SK-N-SH treated with all-trans-retinoic acid at 6 μM for 48 hours (cell line): ENCODE results near the gene ACTN1.

Experiments
- ATAC-seq: fragments of 200-7000 bp; cut with Tn5 transposase; 3 replicates; pipeline ENCODE4 v1.9.1; 2020; ENCODE audit warnings: mild to moderate bottlenecking, moderate library complexity
- ARNTL ChIP-seq: fragments of 450-650 bp; formaldehyde crosslinking; IDR thresholded peaks from 2 replicates; pipeline ENCODE4 v1.5.0; 2020; ENCODE audit warnings: low read depth, mild to moderate bottlenecking, moderate library complexity, borderline replicate concordance
- BACH2 ChIP-seq: fragments of 250-450 bp; sonication (Bioruptor Pico); IDR thresholded peaks from 2 replicates; pipeline ENCODE4 v1.9.0; 2021; ENCODE audit warnings: mild to moderate bottlenecking, borderline replicate concordance
- CSDC2 ChIP-seq: fragments of 250-450 bp; sonication (Bioruptor Pico); IDR thresholded peaks from 2 replicates; pipeline ENCODE4 v1.5.0; 2020; ENCODE audit warnings: mild to moderate bottlenecking, moderate library complexity
- ESRRG ChIP-seq: fragments of 250-450 bp; sonication (Bioruptor Pico); IDR thresholded peaks from 2 replicates; pipeline ENCODE4 v1.6.1; 2021; ENCODE audit warnings: mild to moderate bottlenecking
- GLIS3 ChIP-seq: fragments of 250-450 bp; sonication (Bioruptor Pico); IDR thresholded peaks from 2 replicates; pipeline ENCODE4 v1.5.0; 2020; ENCODE audit warnings: mild to moderate bottlenecking, moderate library complexity
- ISL1 ChIP-seq: fragments of 250-450 bp; sonication (Bioruptor Pico); IDR thresholded peaks from 2 replicates; pipeline ENCODE4 v2.1.2; 2022; ENCODE audit warnings: mild to moderate bottlenecking, moderate library complexity
- OSR1 ChIP-seq: fragments of 250-450 bp; sonication (Bioruptor Pico); IDR thresholded peaks from 2 replicates; pipeline ENCODE4 v1.8.0; 2022; ENCODE audit warnings: moderate library complexity, mild to moderate bottlenecking, inconsistent platforms
- RARB ChIP-seq: fragments of 250-450 bp; sonication (Bioruptor Pico); IDR thresholded peaks from 2 replicates; pipeline ENCODE4 v1.8.0; 2021; ENCODE audit warnings: mild to moderate bottlenecking, moderate library complexity
- SNAI2 ChIP-seq: fragments of 250-450 bp; sonication (Bioruptor Pico); IDR thresholded peaks from 2 replicates; pipeline ENCODE4 v1.5.0; 2020; ENCODE audit warnings: mild to moderate bottlenecking, moderate library complexity
- TCF4 ChIP-seq: fragments of 250-450 bp; sonication (Bioruptor Pico); IDR thresholded peaks from 2 replicates; pipeline ENCODE4 v1.8.0; 2021; ENCODE audit warnings: mild to moderate bottlenecking, moderate library complexity, borderline replicate concordance
- TOX ChIP-seq: fragments of 250-450 bp; sonication (Bioruptor Pico); IDR thresholded peaks from 2 replicates; pipeline ENCODE4 v1.8.0; 2021; ENCODE audit warnings: mild to moderate bottlenecking, moderate library complexity, borderline replicate concordance
- ZC3H10 ChIP-seq: fragments of 250-450 bp; sonication (Bioruptor Pico); IDR thresholded peaks from 2 replicates; pipeline ENCODE4 v1.5.1; 2021; ENCODE audit warnings: mild to moderate bottlenecking, moderate library complexity
- ZFP30 ChIP-seq: fragments of 450-650 bp; formaldehyde crosslinking; IDR thresholded peaks from 2 replicates; pipeline ENCODE4 v1.5.0; 2022; ENCODE audit warnings: mild to moderate bottlenecking, moderate library complexity
- ZNF565 ChIP-seq: fragments of 450-650 bp; formaldehyde crosslinking; conservative IDR thresholded peaks from 2 replicates; pipeline ENCODE4 v1.5.0; 2020; ENCODE audit warnings: low read depth, mild to moderate bottlenecking, moderate library complexity
- ZNF70 ChIP-seq: fragments of 450-650 bp; formaldehyde crosslinking; IDR thresholded peaks from 2 replicates; pipeline ENCODE4 v1.5.0; 2020; ENCODE audit warnings: mild to moderate bottlenecking, moderate library complexity
- ZNF8 ChIP-seq: fragments of 450-650 bp; formaldehyde crosslinking; IDR thresholded peaks from 2 replicates; pipeline ENCODE4 v1.5.0; 2020; ENCODE audit warnings: mild to moderate bottlenecking, moderate library complexity
- TF ChIP-seq, protein P1 (sequence below): fragments of 250-450 bp; sonication (Bioruptor Pico); IDR thresholded peaks from 2 replicates; pipeline ENCODE4 v1.5.0; 2020; ENCODE audit warnings: mild to moderate bottlenecking, moderate library complexity
- TF ChIP-seq, protein P2 (sequence below): fragments of 250-450 bp; sonication (Bioruptor Pico); IDR thresholded peaks from 2 replicates; pipeline ENCODE4 v1.8.0; 2020; ENCODE audit warnings: mild to moderate bottlenecking, moderate library complexity, borderline replicate concordance
- TF ChIP-seq, protein P3 (sequence below): fragments of 250-450 bp; sonication (Bioruptor Pico); IDR thresholded peaks from 2 replicates; pipeline ENCODE4 v1.5.1; 2020; ENCODE audit warnings: low read depth, mild to moderate bottlenecking, moderate library complexity
- TF ChIP-seq, protein P4 (sequence below): fragments of 250-450 bp; sonication (Bioruptor Pico); IDR thresholded peaks from 2 replicates; pipeline ENCODE4 v1.5.1; 2021; ENCODE audit warnings: mild to moderate bottlenecking, moderate library complexity
- TF ChIP-seq, protein P5 (sequence below): fragments of 250-450 bp; sonication (Bioruptor Pico); IDR thresholded peaks from 2 replicates; pipeline ENCODE4 v1.8.0; 2021; ENCODE audit warnings: low read depth, mild to moderate bottlenecking, moderate library complexity, borderline replicate concordance

The ACTN1 gene

DNA sequence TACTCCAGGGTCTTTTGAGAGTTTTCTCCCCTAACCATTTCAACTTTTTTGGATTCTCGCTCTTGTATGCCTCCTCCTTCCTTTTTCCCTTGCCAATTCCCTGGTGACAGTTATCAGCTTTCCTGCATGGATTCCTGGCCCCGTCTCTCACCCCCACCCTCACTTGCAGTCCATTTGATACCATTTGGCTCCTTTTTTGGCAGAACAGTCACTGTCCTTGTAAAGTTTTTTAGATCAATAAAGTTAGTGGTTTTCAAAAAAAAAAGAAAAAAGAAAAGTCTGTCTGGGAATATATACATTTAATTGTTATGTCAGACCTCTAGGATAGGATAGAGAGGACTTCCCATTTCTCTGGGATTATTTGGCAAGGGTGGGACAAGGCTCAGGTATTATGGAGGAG, 42.1 kb downstream of the ACTN1 start:
- no peak for TF ChIP-seq ARNTL
- no peak for TF ChIP-seq ZNF8 (CRISPR knock-in tag)
- no peak for TF ChIP-seq ZNF70 (CRISPR knock-in tag)
- TF ChIP-seq BACH2 (CRISPR knock-in tag): no peak
- TF ChIP-seq, protein P1, sequence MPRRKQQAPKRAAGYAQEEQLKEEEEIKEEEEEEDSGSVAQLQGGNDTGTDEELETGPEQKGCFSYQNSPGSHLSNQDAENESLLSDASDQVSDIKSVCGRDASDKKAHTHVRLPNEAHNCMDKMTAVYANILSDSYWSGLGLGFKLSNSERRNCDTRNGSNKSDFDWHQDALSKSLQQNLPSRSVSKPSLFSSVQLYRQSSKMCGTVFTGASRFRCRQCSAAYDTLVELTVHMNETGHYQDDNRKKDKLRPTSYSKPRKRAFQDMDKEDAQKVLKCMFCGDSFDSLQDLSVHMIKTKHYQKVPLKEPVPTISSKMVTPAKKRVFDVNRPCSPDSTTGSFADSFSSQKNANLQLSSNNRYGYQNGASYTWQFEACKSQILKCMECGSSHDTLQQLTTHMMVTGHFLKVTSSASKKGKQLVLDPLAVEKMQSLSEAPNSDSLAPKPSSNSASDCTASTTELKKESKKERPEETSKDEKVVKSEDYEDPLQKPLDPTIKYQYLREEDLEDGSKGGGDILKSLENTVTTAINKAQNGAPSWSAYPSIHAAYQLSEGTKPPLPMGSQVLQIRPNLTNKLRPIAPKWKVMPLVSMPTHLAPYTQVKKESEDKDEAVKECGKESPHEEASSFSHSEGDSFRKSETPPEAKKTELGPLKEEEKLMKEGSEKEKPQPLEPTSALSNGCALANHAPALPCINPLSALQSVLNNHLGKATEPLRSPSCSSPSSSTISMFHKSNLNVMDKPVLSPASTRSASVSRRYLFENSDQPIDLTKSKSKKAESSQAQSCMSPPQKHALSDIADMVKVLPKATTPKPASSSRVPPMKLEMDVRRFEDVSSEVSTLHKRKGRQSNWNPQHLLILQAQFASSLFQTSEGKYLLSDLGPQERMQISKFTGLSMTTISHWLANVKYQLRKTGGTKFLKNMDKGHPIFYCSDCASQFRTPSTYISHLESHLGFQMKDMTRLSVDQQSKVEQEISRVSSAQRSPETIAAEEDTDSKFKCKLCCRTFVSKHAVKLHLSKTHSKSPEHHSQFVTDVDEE (CRISPR knock-in tag): no peak
- TF ChIP-seq GLIS3 (CRISPR knock-in tag): no peak
- TF ChIP-seq TOX: no peak
- no peak for TF ChIP-seq ZC3H10 (CRISPR knock-in tag)
- no peak for TF ChIP-seq ISL1 (CRISPR knock-in tag)
- TF ChIP-seq CSDC2 (CRISPR knock-in tag): no peak
- TF ChIP-seq TCF4 (CRISPR knock-in tag): no peak
- no peak for TF ChIP-seq SNAI2 (CRISPR knock-in tag)
- TF ChIP-seq, protein P2, sequence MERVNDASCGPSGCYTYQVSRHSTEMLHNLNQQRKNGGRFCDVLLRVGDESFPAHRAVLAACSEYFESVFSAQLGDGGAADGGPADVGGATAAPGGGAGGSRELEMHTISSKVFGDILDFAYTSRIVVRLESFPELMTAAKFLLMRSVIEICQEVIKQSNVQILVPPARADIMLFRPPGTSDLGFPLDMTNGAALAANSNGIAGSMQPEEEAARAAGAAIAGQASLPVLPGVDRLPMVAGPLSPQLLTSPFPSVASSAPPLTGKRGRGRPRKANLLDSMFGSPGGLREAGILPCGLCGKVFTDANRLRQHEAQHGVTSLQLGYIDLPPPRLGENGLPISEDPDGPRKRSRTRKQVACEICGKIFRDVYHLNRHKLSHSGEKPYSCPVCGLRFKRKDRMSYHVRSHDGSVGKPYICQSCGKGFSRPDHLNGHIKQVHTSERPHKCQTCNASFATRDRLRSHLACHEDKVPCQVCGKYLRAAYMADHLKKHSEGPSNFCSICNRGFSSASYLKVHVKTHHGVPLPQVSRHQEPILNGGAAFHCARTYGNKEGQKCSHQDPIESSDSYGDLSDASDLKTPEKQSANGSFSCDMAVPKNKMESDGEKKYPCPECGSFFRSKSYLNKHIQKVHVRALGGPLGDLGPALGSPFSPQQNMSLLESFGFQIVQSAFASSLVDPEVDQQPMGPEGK (CRISPR knock-in tag): no peak
- TF ChIP-seq, protein P3, sequence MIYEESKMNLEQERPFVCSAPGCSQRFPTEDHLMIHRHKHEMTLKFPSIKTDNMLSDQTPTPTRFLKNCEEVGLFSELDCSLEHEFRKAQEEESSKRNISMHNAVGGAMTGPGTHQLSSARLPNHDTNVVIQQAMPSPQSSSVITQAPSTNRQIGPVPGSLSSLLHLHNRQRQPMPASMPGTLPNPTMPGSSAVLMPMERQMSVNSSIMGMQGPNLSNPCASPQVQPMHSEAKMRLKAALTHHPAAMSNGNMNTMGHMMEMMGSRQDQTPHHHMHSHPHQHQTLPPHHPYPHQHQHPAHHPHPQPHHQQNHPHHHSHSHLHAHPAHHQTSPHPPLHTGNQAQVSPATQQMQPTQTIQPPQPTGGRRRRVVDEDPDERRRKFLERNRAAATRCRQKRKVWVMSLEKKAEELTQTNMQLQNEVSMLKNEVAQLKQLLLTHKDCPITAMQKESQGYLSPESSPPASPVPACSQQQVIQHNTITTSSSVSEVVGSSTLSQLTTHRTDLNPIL (CRISPR knock-in tag): no peak
- TF ChIP-seq ZNF565 (CRISPR knock-in tag): no peak
- no peak for ATAC-seq

DNA sequence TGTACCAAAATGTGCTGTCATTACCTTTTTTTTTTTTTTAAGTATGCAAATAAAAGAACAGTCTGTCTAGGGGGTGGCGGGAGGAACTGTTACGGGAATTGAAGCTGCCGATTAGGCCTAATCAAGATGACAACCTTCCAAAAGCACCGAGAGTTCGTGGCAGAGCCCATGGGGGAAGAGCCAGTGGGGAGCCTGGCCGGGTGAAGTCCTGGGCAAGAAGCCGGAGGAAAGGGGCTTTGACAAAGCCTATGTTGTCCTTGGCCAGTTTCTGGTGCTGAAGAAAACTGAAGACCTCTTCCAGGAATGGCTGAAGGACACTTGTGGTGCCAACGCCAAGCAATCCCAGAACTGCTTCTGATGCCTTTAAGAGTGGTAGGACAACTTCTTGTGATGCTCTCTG, 42.6 kb downstream of the ACTN1 start:
- TF ChIP-seq OSR1 (CRISPR knock-in tag) (no peak), RARB (CRISPR knock-in tag) (no peak)
- TF ChIP-seq, protein P4, sequence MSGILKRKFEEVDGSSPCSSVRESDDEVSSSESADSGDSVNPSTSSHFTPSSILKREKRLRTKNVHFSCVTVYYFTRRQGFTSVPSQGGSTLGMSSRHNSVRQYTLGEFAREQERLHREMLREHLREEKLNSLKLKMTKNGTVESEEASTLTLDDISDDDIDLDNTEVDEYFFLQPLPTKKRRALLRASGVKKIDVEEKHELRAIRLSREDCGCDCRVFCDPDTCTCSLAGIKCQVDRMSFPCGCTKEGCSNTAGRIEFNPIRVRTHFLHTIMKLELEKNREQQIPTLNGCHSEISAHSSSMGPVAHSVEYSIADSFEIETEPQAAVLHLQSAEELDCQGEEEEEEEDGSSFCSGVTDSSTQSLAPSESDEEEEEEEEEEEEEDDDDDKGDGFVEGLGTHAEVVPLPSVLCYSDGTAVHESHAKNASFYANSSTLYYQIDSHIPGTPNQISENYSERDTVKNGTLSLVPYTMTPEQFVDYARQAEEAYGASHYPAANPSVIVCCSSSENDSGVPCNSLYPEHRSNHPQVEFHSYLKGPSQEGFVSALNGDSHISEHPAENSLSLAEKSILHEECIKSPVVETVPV: no peak
- ATAC-seq: no peak

DNA sequence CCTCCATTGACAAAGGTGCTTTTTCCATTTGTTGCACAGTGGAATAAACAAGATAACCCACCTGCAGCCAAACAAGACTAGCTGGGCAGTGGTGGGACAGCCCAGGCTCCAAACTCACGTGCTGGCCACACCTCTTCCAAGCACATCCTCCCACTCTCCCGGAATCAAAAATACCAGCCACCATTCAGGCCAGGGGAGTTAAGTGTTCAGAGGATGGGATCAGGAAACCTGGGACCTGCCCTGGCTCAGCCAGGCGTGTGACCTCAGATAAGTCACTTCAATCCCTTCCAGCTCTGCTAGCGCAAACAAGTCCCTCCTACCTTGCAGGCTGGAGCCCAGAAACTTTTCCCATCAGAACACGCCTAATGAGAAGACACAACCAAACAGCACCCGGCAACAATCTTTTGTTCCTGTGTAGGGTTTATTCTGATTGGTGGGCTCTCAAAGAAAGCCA, 43.3 kb downstream of the ACTN1 start:
- no peak for ATAC-seq
- no peak for TF ChIP-seq CSDC2 (CRISPR knock-in tag)
- no peak for TF ChIP-seq BACH2 (CRISPR knock-in tag)
- no peak for TF ChIP-seq TOX
- TF ChIP-seq, protein P5, sequence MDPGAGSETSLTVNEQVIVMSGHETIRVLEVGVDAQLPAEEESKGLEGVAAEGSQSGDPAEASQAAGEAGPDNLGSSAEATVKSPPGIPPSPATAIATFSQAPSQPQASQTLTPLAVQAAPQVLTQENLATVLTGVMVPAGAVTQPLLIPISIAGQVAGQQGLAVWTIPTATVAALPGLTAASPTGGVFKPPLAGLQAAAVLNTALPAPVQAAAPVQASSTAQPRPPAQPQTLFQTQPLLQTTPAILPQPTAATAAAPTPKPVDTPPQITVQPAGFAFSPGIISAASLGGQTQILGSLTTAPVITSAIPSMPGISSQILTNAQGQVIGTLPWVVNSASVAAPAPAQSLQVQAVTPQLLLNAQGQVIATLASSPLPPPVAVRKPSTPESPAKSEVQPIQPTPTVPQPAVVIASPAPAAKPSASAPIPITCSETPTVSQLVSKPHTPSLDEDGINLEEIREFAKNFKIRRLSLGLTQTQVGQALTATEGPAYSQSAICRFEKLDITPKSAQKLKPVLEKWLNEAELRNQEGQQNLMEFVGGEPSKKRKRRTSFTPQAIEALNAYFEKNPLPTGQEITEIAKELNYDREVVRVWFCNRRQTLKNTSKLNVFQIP (CRISPR knock-in tag): no peak
- TF ChIP-seq TCF4 (CRISPR knock-in tag): no peak
- TF ChIP-seq ZFP30 (CRISPR knock-in tag): no peak
- no peak for TF ChIP-seq ISL1 (CRISPR knock-in tag)
- TF ChIP-seq ESRRG: no peak
- no peak for TF ChIP-seq ZC3H10 (CRISPR knock-in tag)
- TF ChIP-seq ZNF8 (CRISPR knock-in tag): no peak
- TF ChIP-seq, protein P3 (CRISPR knock-in tag): no peak
- TF ChIP-seq, protein P1 (CRISPR knock-in tag): no peak
- TF ChIP-seq, protein P2 (CRISPR knock-in tag): no peak
- TF ChIP-seq ARNTL: no peak
- no peak for TF ChIP-seq RARB (CRISPR knock-in tag)
